NCI-H1105 treated with DMSO at 0.1 percent for 48 hours (cell line): ENCODE measurements around the gene WWC1.
"Not testable (repeated sequence)": the region's sequence is repeated elsewhere in the genome, so short reads cannot be mapped to it uniquely, and the experiment has no call there.

Experiments used
- DNase-seq: peaks from one replicate; lab custom pipeline; 2025; lab: John Stamatoyannopoulos, UW

Gene WWC1

GRCh38 chr5:168334695-168335094, 43.2 kb downstream of the WWC1 start:
- DNase-seq: no peak

- no peak for DNase-seq
Observed at GRCh38 chr5:168337361-168337760, 45.9 kb downstream of the WWC1 start.

GRCh38 chr5:168339109-168339771, 47.8 kb downstream of the WWC1 start:
- DNase-seq: no peak

GRCh38 chr5:168339772-168340140, 48.3 kb downstream of the WWC1 start:
- not testable (repeated sequence) for DNase-seq

GRCh38 chr5:168340487-168340886, 49.0 kb downstream of the WWC1 start:
- DNase-seq: no peak

- no peak for DNase-seq
Observed at GRCh38 chr5:168341178-168341577, 49.7 kb downstream of the WWC1 start.

GRCh38 chr5:168342151-168342825, 50.8 kb downstream of the WWC1 start:
- DNase-seq: no peak

- no peak for DNase-seq
Observed at GRCh38 chr5:168342985-168343384, 51.5 kb downstream of the WWC1 start.

GRCh38 chr5:168346417-168346816, 55.0 kb downstream of the WWC1 start:
- DNase-seq: no peak

- DNase-seq: no peak
Observed at GRCh38 chr5:168347368-168348083, 56.1 kb downstream of the WWC1 start.

- DNase-seq: no peak
Observed at GRCh38 chr5:168348084-168348414, 56.6 kb downstream of the WWC1 start.

- no peak for DNase-seq
Observed at GRCh38 chr5:168350315-168350714, 58.9 kb downstream of the WWC1 start.

GRCh38 chr5:168353216-168353957, 61.9 kb downstream of the WWC1 start:
- DNase-seq: no peak

- DNase-seq: no peak
Observed at GRCh38 chr5:168354397-168354796, 63.0 kb downstream of the WWC1 start.

- no peak for DNase-seq
Observed at GRCh38 chr5:168356171-168356570, 64.7 kb downstream of the WWC1 start.

- DNase-seq: peak; percentile 2
Observed at GRCh38 chr5:168356592-168356991, 65.1 kb downstream of the WWC1 start.

GRCh38 chr5:168357876-168358275, 66.4 kb downstream of the WWC1 start:
- no peak for DNase-seq

GRCh38 chr5:168359820-168360460, 68.5 kb downstream of the WWC1 start:
- DNase-seq: no peak

- DNase-seq: no peak
Observed at GRCh38 chr5:168360521-168361285, 69.3 kb downstream of the WWC1 start.

- DNase-seq: no peak
Observed at GRCh38 chr5:168362097-168362885, 70.8 kb downstream of the WWC1 start.
